ENCODE data around the gene FBRSL1. TPM values are rescaled to one million over a fixed set of nuclear protein-coding genes. Genes with fewer than 3 reads are reported as not detected.

FBRSL1 gene
- total and polyA plus RNA-seq, 9 of the 15 experiments (the other 6 are each of a cell fraction or from before 2014, with no cell fraction given): 0.24 to 129 (median 7.3) TPM

DNA sequence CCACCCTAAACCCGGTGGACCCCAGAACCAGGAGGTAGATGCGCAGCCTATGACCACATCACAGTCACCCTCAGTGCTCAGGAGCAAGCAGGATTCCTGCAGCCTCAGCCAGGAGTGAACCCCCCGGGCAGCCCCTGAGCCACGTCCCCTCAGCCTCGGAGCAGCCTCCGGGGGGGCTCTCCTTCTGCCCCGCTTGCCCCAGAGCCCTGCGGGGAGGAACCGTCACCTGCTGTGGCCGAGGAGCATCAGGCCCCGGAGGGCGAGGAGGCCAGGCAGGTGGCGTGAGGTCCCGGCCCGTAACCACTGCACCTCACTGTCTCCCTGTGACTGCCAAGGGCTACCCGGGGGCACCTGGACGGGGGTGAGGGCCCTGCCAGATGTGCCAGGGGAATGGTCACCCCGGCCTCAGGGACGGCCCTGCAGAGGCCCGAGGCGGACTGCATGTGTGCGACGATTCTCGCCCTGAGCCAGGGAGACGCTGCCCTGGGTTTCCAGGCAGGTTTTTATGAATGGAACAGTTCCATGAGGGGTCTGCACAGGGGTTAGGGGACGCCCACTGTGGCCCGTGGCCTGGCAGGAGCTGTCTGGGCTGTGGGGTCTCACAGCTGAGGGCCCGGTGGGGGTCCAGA is 58.6 kb downstream of the FBRSL1 start:
- ChIA-PET POLR2A (no interaction called here), CTCF (ENCODE audit: low intra/inter-chr PET ratio) (no interaction called here)
- no peak overlapping the region for H3K4me2 ChIP-seq (ENCODE audit: insufficient read depth, low read length)
- ATAC-seq (no peak), DNase-seq (ENCODE audit: extremely low read depth in 1 of 4, low spot score in 3 of 4) (no peak), FAIRE-seq (no peak)
- no peak overlapping the region for H3K9ac ChIP-seq (ENCODE audit: insufficient read depth in 1 of 2, low read depth in 2 of 2, low read length in 2 of 2)
- peaks cover 0 to 62% of the 10 kb centered on the region in 2 experiments; a peak in 2 of 5 replicates for H3K4me1 ChIP-seq (replicated peaks in 1 of 2; ENCODE audit: control insufficient read depth in 2 of 2, insufficient read depth in 2 of 2, low read length in 2 of 2)
- H3K27ac ChIP-seq (ENCODE audit: extremely low read depth, low read depth, low read length): no peak overlapping the region
- no peaks in the 10 kb centered on the region for H3K9me3 ChIP-seq (replicated peaks; ENCODE audit: control insufficient read depth, insufficient read depth, low read depth, low read length)
- TF ChIP-seq, protein P1, sequence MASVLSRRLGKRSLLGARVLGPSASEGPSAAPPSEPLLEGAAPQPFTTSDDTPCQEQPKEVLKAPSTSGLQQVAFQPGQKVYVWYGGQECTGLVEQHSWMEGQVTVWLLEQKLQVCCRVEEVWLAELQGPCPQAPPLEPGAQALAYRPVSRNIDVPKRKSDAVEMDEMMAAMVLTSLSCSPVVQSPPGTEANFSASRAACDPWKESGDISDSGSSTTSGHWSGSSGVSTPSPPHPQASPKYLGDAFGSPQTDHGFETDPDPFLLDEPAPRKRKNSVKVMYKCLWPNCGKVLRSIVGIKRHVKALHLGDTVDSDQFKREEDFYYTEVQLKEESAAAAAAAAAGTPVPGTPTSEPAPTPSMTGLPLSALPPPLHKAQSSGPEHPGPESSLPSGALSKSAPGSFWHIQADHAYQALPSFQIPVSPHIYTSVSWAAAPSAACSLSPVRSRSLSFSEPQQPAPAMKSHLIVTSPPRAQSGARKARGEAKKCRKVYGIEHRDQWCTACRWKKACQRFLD (CRISPR knock-in tag; IDR thresholded peaks at IDR 0.05): no peak
- no peak for TF ChIP-seq ZNF785 (CRISPR knock-in tag; IDR thresholded peaks at IDR 0.05)
- no TSS peak for BruUV-seq (replicated peaks)
- no peak overlapping the region for H3K4me3 ChIP-seq
- WGBS (ENCODE audit: insufficient coverage, low coverage, missing lambda C conversion rate): 81% methylated on average over 11 of the region's 28 CpGs
- H3K9me1 ChIP-seq (ENCODE audit: control insufficient read depth, insufficient read depth, low read length): no peaks in the 10 kb centered on the region
- peaks cover 20% of the 10 kb centered on the region for H4K20me1 ChIP-seq (replicated peaks; ENCODE audit: control insufficient read depth, insufficient read depth, low read length)
- in situ Hi-C loops (cut with MboI): no loop called here
- H3K27me3 ChIP-seq (ENCODE audit: control insufficient read depth in 2 of 2, insufficient read depth in 2 of 2, low read length in 2 of 2): no peaks in the 10 kb centered on the region; a peak in 1 of 5 replicates
- no peaks in the 10 kb centered on the region for H3K36me3 ChIP-seq (ENCODE audit: control insufficient read depth, insufficient read depth, low read length)
- H2AFZ ChIP-seq (ENCODE audit: low read depth, low read length): no peak overlapping the region
- H3K79me2 ChIP-seq (ENCODE audit: control insufficient read depth, insufficient read depth, low read length): no peaks in the 10 kb centered on the region
- intact Hi-C loops (cut with micrococcal nuclease): no loop called here

DNA sequence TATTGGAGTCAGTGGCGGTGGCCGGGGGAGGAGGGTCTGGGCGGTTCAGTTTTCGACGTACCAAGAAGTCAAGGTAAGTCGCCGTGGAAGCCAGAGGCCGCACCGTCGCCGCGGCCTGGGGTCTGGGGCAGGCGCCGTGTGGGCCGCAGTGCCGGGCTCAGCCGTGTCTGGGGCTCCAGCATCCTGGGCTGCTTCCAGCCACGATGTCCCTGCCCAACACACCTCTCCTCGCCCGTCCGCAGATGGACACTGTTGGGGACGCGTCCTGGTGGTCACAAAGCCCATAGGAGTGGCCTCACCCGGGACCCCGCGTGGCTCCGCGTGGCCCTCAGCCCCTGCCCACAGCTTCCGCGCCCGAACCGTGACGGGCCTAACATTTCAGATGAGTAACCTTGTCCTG is 59.1 kb downstream of the FBRSL1 start:
- TF ChIP-seq EZH2 (IDR thresholded peaks at IDR 0.05; ENCODE audit: borderline replicate concordance, low read depth, low read length) (no peak), HSF4 (CRISPR knock-in tag; IDR thresholded peaks at IDR 0.05; ENCODE audit: borderline replicate concordance) (no peak), ZNF436 (CRISPR knock-in tag; IDR thresholded peaks at IDR 0.05) (no peak), KHSRP (IDR thresholded peaks at IDR 0.05) (no peak), FOXA3 (CRISPR knock-in tag; conservative IDR thresholded peaks at IDR 0.05 in 1 of 2, IDR thresholded peaks at IDR 0.05 in 1 of 2) (no peak), NFRKB (IDR thresholded peaks at IDR 0.05; ENCODE audit: low read depth) (no peak)
- TF ChIP-seq, protein P2, sequence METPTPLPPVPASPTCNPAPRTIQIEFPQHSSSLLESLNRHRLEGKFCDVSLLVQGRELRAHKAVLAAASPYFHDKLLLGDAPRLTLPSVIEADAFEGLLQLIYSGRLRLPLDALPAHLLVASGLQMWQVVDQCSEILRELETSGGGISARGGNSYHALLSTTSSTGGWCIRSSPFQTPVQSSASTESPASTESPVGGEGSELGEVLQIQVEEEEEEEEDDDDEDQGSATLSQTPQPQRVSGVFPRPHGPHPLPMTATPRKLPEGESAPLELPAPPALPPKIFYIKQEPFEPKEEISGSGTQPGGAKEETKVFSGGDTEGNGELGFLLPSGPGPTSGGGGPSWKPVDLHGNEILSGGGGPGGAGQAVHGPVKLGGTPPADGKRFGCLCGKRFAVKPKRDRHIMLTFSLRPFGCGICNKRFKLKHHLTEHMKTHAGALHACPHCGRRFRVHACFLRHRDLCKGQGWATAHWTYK (CRISPR knock-in tag; IDR thresholded peaks at IDR 0.05): no peak
- CTCF ChIA-PET (ENCODE audit: low intra/inter-chr PET ratio): no interaction called here
- Histone ChIP-seq H3K9me3 (replicated peaks; ENCODE audit: control insufficient read depth, insufficient read depth, low read depth, low read length) (no peaks in the 10 kb centered on the region), H3K4me3 (no peak overlapping the region), H3K27ac (ENCODE audit: extremely low read depth, low read depth, low read length) (no peak overlapping the region), H3K36me3 (ENCODE audit: control insufficient read depth, insufficient read depth, low read length) (no peaks in the 10 kb centered on the region), H3K9ac (ENCODE audit: insufficient read depth in 1 of 2, low read depth in 2 of 2, low read length in 2 of 2) (no peak overlapping the region; a peak in 1 of 4 replicates), H3K9me1 (ENCODE audit: control insufficient read depth, insufficient read depth, low read length) (no peaks in the 10 kb centered on the region), H3K79me2 (ENCODE audit: control insufficient read depth, insufficient read depth, low read length) (no peaks in the 10 kb centered on the region), H3K4me2 (ENCODE audit: insufficient read depth, low read length) (no peak overlapping the region), H3K4me1 (replicated peaks in 1 of 2; ENCODE audit: control insufficient read depth in 2 of 2, insufficient read depth in 2 of 2, low read length in 2 of 2) (peaks cover 0 to 62% of the 10 kb centered on the region in 2 experiments; a peak in 2 of 5 replicates), H3K27me3 (ENCODE audit: control insufficient read depth in 2 of 2, insufficient read depth in 2 of 2, low read length in 2 of 2) (no peaks in the 10 kb centered on the region; a peak in 1 of 5 replicates), H4K20me1 (replicated peaks; ENCODE audit: control insufficient read depth, insufficient read depth, low read length) (peaks cover 20% of the 10 kb centered on the region), H2AFZ (ENCODE audit: low read depth, low read length) (no peak overlapping the region)
- WGBS (ENCODE audit: insufficient coverage, low coverage, missing lambda C conversion rate): 96% methylated on average over 7 of the region's 33 CpGs
- BruUV-seq (replicated peaks): no TSS peak
- ATAC-seq (no peak), DNase-seq (ENCODE audit: extremely low read depth in 1 of 4, low spot score in 3 of 4) (no peak), FAIRE-seq (no peak)
- intact Hi-C loops (cut with micrococcal nuclease) (no loop called here), in situ Hi-C loops (cut with MboI) (no loop called here)
- POLR2A ChIA-PET: no interaction called here
